Activated CD8-positive, alpha-beta memory T cell treated with anti-CD3 and anti-CD28 coated beads for 36 hours (primary cell): ENCODE data around the gene TLR5. TPM values are rescaled to one million over a fixed set of nuclear protein-coding genes. Genes with fewer than 3 reads are reported as not detected.

Experiments
- CTCF ChIA-PET: fragments of 350-600 bp; sonication (Branson Sonifier 250); formaldehyde crosslinking; loops from one replicate; lab custom pipeline; 2021; ENCODE audit warnings: antibody characterized with exemption; lab: Charles Lee
- POLR2A ChIA-PET: fragments of 350-600 bp; sonication (Branson Sonifier 250); formaldehyde crosslinking; loops from one replicate; lab custom pipeline; 2021; ENCODE audit warnings: antibody characterized with exemption; lab: Charles Lee
- total RNA-seq, 2 experiments: library from RNA; stranded (reverse); gene quantifications; one replicate each; pipeline ENCODE4 v1.2.3, GENCODE V29; 2021

TLR5 gene
- total RNA-seq, 2 experiments from 2014 or later: 0.21 to 0.23 TPM

GRCh38 chr1:223084464-223084866 lies 58.6 kb downstream of the TLR5 start:
- ChIA-PET POLR2A (no interaction called here), CTCF (no interaction called here)

- ChIA-PET POLR2A (no interaction called here), CTCF (no interaction called here)
Observed at GRCh38 chr1:223083831-223084230, 59.2 kb downstream of the TLR5 start.

GRCh38 chr1:223082914-223083313 lies 60.1 kb downstream of the TLR5 start:
- CTCF ChIA-PET: no interaction called here
- POLR2A ChIA-PET: no interaction called here

GRCh38 chr1:223081181-223081994 lies 61.7 kb downstream of the TLR5 start:
- ChIA-PET POLR2A (no interaction called here), CTCF (interaction anchor here (0.8 to 1.8 kb wide), 5 partner anchors 9 to 617 kb away, joined by 3 to 4 read pairs (median 3); no protein-coding TSS in a partner anchor)

- ChIA-PET CTCF (no interaction called here), POLR2A (no interaction called here)
Observed at GRCh38 chr1:223079498-223079897, 63.5 kb downstream of the TLR5 start.

GRCh38 chr1:223077247-223077833 lies 65.7 kb downstream of the TLR5 start:
- ChIA-PET CTCF (no interaction called here), POLR2A (no interaction called here)

GRCh38 chr1:223076362-223076761 lies 66.7 kb downstream of the TLR5 start:
- CTCF ChIA-PET: no interaction called here

GRCh38 chr1:223075834-223076233 lies 67.2 kb downstream of the TLR5 start:
- POLR2A ChIA-PET: no interaction called here
- CTCF ChIA-PET: no interaction called here

More at GRCh38 chr1:223076362-223076761, 66.7 kb downstream of the TLR5 start:
- POLR2A ChIA-PET: no interaction called here

- ChIA-PET CTCF (no interaction called here), POLR2A (no interaction called here)
Observed at GRCh38 chr1:223074445-223075300, 68.4 kb downstream of the TLR5 start.

- POLR2A ChIA-PET: no interaction called here
- CTCF ChIA-PET: no interaction called here
Observed at GRCh38 chr1:223068900-223069665, 74.0 kb downstream of the TLR5 start.

- POLR2A ChIA-PET: no interaction called here
- CTCF ChIA-PET: no interaction called here
Observed at GRCh38 chr1:223067914-223068313, 75.1 kb downstream of the TLR5 start.

GRCh38 chr1:223066415-223066814 lies 76.6 kb downstream of the TLR5 start:
- POLR2A ChIA-PET: no interaction called here
- CTCF ChIA-PET: no interaction called here

- CTCF ChIA-PET: no interaction called here
- POLR2A ChIA-PET: no interaction called here
Observed at GRCh38 chr1:223062177-223062576, 80.9 kb downstream of the TLR5 start.

GRCh38 chr1:223059526-223059925 lies 83.5 kb downstream of the TLR5 start:
- ChIA-PET CTCF (no interaction called here), POLR2A (no interaction called here)

Other genes with a start within 250 kb of the TLR5 start
- gene SUSD4, start 220.9 kb upstream of the TLR5 start, total RNA-seq: not detected